Tibial artery (tissue), 4 donors: ENCODE data around the gene REPS2.
A peak's percentile ranks its signal among the peaks of the same experiment; 100 is the strongest.

Experiments
- DNase-seq, 2 donors: peaks; one replicate each; pipeline ENCODE4 v3.0.0-alpha.2; 2019
- H3K27ac ChIP-seq, 2 donors: fragments of 200-600 bp; sonication (generic) in 1 of 2; 1 replicate in 1 of 2; 2 replicates in 1 of 2; pipeline ENCODE4 v1.5.1; 2018 to 2019; ENCODE audit warnings: mild to moderate bottlenecking in 1 of 2
- H3K27me3 ChIP-seq, 2 donors: fragments of 200-600 bp; sonication (generic) in 1 of 2; one replicate each; pipeline versions ENCODE4 v1.5.1 to v1.6.0; 2016 to 2019
- H3K36me3 ChIP-seq, 3 donors: fragments of 200-600 bp; sonication (generic) in 2 of 3; one replicate each; pipeline ENCODE4 v1.5.1; 2016 to 2019; ENCODE audit warnings: mild to moderate bottlenecking in 2 of 3
- H3K4me1 ChIP-seq, 4 donors: fragments of 200-600 bp; sonication (generic) in 2 of 4; 1 replicate in 3 of 4; 2 replicates in 1 of 4; pipeline ENCODE4 v1.5.1; 2016 to 2019
- H3K4me3 ChIP-seq, 2 donors: fragments of 200-600 bp; sonication (generic) in 1 of 2; 1 replicate in 1 of 2; 2 replicates in 1 of 2; pipeline ENCODE4 v1.5.1; 2018 to 2019; ENCODE audit warnings: mild to moderate bottlenecking in 2 of 2
- H3K9me3 ChIP-seq, 3 donors: fragments of 200-600 bp; sonication (generic) in 1 of 3; one replicate each; pipeline ENCODE4 v1.5.1; 2016 to 2019
- CTCF ChIP-seq, 2 experiments: fragments of 200-600 bp in 1 of 2; fragments of 450-650 bp in 1 of 2; IDR thresholded peaks; one replicate each; pipeline ENCODE4 v1.5.1; 2017 to 2019; ENCODE audit warnings: antibody characterized with exemption in 2 of 2, mild to moderate bottlenecking in 1 of 2, moderate library complexity in 1 of 2
- intact Hi-C: fragments of 100-400 bp; cut with DNase I; formaldehyde crosslinking; loops from one replicate; pipeline ENCODE4 v1.15.0; 2023; ENCODE audit warnings: low total_unique reads

REPS2 gene

GRCh38 chrX:17030580-17031270 is 84.3 kb downstream of the REPS2 start:
- peaks cover 0 to 43% (median 3%) of the 10 kb centered on the region in 4 donors for H3K4me1 ChIP-seq
- H3K27ac ChIP-seq = peak overlapping the region; percentile 77 to 79
- no peak for DNase-seq
- no peaks in the 10 kb centered on the region for H3K9me3 ChIP-seq
- intact Hi-C loops = no loop called here
- no peaks in the 10 kb centered on the region for H3K27me3 ChIP-seq
- H3K4me3 ChIP-seq = no peak overlapping the region
- TF ChIP-seq CTCF (IDR thresholded peaks at IDR 0.05) = no peak
- no peaks in the 10 kb centered on the region for H3K36me3 ChIP-seq

DNA sequence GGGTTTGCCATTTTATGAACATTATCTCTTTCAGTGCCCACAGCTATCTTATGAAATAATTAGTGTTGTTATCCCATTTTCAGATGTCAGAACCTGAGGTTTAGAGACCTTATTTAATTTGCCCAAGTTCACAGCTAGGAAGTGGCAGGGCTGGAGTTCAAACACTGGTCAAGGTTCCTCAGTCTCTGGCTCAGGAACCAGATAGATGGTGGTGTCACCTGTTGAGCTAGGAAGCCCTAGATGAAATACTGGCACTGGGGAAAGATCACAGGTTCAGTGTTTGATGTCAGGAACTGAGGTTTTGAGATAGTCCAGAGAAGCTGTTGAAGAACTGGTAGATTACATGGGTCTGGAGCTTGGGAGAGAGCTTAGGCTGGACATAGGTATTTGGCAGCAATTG is 85.4 kb downstream of the REPS2 start:
- no peak for DNase-seq
- Histone ChIP-seq H3K36me3 (no peaks in the 10 kb centered on the region), H3K4me3 (no peak overlapping the region), H3K27ac (peak overlapping the region; percentile 77 to 79), H3K27me3 (no peaks in the 10 kb centered on the region), H3K9me3 (no peaks in the 10 kb centered on the region), H3K4me1 (peaks cover 0 to 43% (median 3%) of the 10 kb centered on the region in 4 donors)
- TF ChIP-seq CTCF (IDR thresholded peaks at IDR 0.05) = no peak
- intact Hi-C loops = no loop called here

GRCh38 chrX:17032351-17032750 is 85.9 kb downstream of the REPS2 start:
- no peak for TF ChIP-seq CTCF (IDR thresholded peaks at IDR 0.05)
- no peaks in the 10 kb centered on the region for H3K27me3 ChIP-seq
- no peaks in the 10 kb centered on the region for H3K9me3 ChIP-seq
- peak overlapping the region; percentile 77 to 79 for H3K27ac ChIP-seq
- H3K4me1 ChIP-seq = peaks cover 0 to 43% (median 3%) of the 10 kb centered on the region in 4 donors
- no peaks in the 10 kb centered on the region for H3K36me3 ChIP-seq
- DNase-seq = peak; percentile 55 to 68
- intact Hi-C loops = no loop called here
- no peak overlapping the region for H3K4me3 ChIP-seq

DNA sequence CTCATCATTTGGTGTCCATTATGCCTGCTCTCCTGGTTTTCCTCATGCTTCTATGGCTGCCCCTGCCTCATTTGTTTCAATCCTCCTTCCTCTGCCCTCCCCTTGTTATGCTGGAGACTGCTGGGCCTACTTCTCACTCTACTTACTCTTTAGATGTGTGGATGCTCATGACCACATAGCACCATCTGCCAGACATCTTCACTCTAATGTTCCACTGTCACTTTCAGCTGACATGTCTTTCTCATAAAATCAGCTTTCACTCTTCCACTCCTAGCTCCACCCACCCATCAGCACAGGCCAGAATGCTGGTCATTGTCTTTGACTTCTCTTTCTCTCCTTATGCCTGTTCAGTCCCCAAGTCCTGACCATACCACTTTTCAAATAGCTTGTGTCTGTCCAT is 86.8 kb downstream of the REPS2 start:
- H3K36me3 ChIP-seq = no peaks in the 10 kb centered on the region
- no peaks in the 10 kb centered on the region for H3K27me3 ChIP-seq
- no peak for TF ChIP-seq CTCF (IDR thresholded peaks at IDR 0.05)
- H3K27ac ChIP-seq = peak overlapping the region; percentile 77 to 79
- no peak for DNase-seq
- intact Hi-C loops = no loop called here
- no peaks in the 10 kb centered on the region for H3K9me3 ChIP-seq
- peaks cover 0 to 43% (median 3%) of the 10 kb centered on the region in 4 donors for H3K4me1 ChIP-seq
- no peak overlapping the region for H3K4me3 ChIP-seq

GRCh38 chrX:17035111-17035510 is 88.7 kb downstream of the REPS2 start:
- Histone ChIP-seq H3K27me3 (no peaks in the 10 kb centered on the region), H3K4me1 (peaks cover 0 to 36% (median 3%) of the 10 kb centered on the region in 4 donors), H3K4me3 (no peak overlapping the region), H3K36me3 (no peaks in the 10 kb centered on the region), H3K27ac (no peak overlapping the region), H3K9me3 (no peaks in the 10 kb centered on the region)
- no peak for DNase-seq
- intact Hi-C loops = no loop called here
- TF ChIP-seq CTCF (IDR thresholded peaks at IDR 0.05) = no peak
